ENCODE measurements around the gene CELF2.

CELF2 gene

DNA sequence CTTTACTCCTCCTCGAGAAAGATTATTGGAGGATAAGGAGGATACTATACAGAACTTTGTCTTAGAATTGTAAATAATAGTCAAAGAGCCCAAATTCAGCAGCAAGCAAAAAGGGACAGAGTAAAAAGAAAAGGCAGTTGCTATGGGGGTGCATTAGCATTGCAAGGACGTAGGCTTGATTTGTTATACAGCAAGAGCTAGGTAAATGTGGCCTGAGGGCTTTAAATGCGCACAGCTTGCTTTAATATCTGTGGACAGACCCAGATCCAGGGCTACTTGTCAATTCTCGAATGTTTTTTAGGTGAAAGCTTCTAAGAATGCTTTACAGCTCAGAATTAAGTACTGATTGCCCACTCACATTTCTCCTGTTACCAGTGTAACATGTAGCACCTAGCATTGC is 58.5 kb downstream of the CELF2 start:
- no peak for DNase-seq (ENCODE audit: low read depth)
- TF ChIP-seq, protein P1, sequence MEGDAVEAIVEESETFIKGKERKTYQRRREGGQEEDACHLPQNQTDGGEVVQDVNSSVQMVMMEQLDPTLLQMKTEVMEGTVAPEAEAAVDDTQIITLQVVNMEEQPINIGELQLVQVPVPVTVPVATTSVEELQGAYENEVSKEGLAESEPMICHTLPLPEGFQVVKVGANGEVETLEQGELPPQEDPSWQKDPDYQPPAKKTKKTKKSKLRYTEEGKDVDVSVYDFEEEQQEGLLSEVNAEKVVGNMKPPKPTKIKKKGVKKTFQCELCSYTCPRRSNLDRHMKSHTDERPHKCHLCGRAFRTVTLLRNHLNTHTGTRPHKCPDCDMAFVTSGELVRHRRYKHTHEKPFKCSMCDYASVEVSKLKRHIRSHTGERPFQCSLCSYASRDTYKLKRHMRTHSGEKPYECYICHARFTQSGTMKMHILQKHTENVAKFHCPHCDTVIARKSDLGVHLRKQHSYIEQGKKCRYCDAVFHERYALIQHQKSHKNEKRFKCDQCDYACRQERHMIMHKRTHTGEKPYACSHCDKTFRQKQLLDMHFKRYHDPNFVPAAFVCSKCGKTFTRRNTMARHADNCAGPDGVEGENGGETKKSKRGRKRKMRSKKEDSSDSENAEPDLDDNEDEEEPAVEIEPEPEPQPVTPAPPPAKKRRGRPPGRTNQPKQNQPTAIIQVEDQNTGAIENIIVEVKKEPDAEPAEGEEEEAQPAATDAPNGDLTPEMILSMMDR (conservative IDR thresholded peaks at IDR 0.05; ENCODE audit: control insufficient read depth, insufficient read depth, low read depth, low read length) = no peak
- H3K4me3 ChIP-seq (ENCODE audit: control insufficient read depth, low read depth, low read length) = no peak overlapping the region

DNA sequence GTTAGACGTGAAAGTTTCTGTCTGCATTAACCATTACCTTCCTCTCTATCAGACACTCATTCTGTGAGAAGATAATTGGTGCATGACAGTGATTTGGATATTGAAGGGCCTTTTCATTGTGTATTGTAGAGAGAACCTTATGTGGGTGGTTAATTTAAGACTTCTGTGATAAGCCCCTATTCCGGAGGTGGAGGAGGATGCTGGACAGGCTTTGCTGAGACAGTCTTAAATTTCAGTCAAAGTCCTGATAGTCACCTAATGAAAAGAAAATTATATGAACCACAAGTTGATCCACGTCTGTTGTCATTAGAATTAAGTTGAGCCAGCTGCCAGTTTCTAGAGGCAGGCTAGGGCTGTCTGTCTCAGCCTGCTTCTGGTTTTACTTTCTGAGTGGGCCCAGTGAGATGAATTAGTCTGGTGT is 62.9 kb downstream of the CELF2 start:
- no peak for DNase-seq (ENCODE audit: low read depth)
- TF ChIP-seq, protein P1 (conservative IDR thresholded peaks at IDR 0.05; ENCODE audit: control insufficient read depth, insufficient read depth, low read depth, low read length) = no peak
- H3K4me3 ChIP-seq (ENCODE audit: control insufficient read depth, low read depth, low read length) = no peak overlapping the region

DNA sequence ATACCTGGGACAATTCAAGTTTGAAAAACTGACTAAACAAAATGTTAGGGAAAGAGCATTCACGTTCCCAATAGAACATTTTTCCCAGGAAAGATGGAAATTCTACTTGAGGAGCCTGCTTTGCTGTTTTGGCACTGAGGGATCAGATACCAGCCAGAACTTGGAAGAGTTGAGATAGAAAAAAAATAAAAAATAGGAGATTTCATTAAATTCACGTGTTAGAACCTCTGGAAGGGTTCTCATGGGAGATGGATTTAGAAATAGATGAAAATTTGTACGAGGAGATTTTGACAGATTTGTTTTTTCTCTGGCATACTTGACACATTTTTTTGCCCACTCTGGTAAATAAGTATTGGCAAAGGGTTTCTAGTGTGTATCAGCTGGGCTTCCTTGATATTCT is 63.7 kb downstream of the CELF2 start:
- TF ChIP-seq, protein P1 (conservative IDR thresholded peaks at IDR 0.05; ENCODE audit: control insufficient read depth, insufficient read depth, low read depth, low read length) = no peak
- no peak overlapping the region for H3K4me3 ChIP-seq (ENCODE audit: control insufficient read depth, low read depth, low read length)
- no peak for DNase-seq (ENCODE audit: low read depth)

DNA sequence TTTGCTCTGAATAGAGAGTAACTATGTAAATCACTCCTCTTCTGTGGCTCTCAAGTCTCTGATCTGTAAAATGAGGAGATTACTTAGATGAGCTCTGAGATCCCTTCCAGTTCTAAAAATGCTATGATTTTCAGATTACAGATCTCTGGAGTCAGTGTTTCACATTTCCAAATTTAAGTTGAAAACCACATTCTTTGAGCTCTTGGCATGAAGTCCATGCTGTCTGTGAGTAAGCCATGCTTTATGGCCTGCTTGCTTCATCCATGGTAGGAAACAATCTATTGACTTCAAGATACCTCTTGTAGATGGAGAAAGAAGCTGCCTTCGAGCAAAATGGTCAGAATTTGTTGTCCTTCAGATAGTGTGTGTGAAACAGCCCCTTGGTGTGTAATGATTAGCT is 64.9 kb downstream of the CELF2 start:
- peak; percentile 31 for DNase-seq (ENCODE audit: low read depth)
- H3K4me3 ChIP-seq (ENCODE audit: control insufficient read depth, low read depth, low read length) = no peak overlapping the region
- TF ChIP-seq, protein P1 (conservative IDR thresholded peaks at IDR 0.05; ENCODE audit: control insufficient read depth, insufficient read depth, low read depth, low read length) = no peak

DNA sequence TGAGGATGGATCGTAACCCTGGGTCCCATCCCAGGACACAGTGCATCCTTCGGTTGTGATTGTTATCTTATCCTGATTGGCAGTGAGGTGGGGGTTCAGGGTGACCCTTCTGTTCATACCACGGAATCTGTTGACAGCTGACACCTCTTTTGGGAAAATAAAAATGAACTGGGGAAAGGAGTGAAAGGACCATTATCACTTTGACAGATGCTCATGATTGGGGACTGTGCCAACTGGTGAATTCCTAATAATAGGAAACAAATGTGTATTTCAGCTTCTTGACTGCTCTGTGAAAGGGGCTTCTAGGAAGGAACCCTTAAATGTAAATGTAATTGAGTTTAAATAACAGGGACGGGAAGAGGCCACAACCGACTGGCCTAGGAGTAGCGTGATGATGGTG is 65.4 kb downstream of the CELF2 start:
- no peak for DNase-seq (ENCODE audit: low read depth)
- no peak overlapping the region for H3K4me3 ChIP-seq (ENCODE audit: control insufficient read depth, low read depth, low read length)
- TF ChIP-seq, protein P1 (conservative IDR thresholded peaks at IDR 0.05; ENCODE audit: control insufficient read depth, insufficient read depth, low read depth, low read length) = no peak

DNA sequence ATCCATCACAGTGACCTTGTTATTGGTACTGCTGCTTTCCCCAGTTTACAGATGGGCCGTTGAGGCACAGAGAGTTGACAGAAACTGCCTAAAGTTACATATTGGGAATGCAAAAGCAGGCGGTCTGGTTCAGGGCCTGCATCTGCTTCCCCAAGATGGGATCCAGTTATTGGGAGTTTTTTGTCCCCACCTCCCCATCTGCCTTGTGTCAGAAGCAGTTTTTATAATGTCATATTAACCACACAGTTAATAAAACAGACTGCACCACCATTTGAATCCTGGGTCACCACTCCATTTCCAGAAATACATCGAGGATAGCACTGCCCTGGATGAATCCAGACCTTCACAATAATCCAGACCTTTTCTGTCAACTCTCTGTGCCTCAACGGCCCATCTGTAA is 67.9 kb downstream of the CELF2 start:
- TF ChIP-seq, protein P1 (conservative IDR thresholded peaks at IDR 0.05; ENCODE audit: control insufficient read depth, insufficient read depth, low read depth, low read length) = no peak
- no peak for DNase-seq (ENCODE audit: low read depth)

DNA sequence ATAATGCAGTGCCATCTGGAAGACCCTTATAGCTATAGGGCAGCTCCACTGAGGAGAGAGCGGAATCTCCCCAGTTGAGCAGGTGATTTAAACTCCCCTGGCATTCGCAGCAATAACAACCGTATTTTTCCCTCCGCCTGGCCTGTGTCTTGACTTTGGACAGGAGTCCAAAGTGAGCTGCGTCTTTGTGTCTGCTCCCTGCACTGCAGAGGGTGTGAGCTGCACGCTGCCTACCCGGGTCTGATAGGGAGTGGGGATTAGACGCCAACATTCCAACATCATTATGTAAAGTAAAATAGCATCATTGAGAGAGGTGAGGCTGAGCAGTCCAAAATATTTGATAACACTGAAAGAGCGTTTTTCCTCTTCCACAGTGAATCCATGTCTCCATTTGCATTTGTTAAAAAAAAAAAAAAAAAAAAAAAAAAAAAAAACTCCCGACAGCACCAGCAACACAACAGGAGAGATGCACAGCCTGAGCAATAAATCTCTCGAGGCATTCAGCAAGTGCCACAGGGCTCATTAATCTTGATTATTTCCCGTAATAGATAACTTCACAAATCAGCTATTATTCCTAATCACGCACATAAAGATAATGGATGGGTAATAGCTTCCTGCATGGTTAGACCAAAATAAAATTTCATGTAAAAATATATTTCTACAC is 68.6 kb downstream of the CELF2 start:
- no peak for DNase-seq (ENCODE audit: low read depth)
- TF ChIP-seq, protein P1 (conservative IDR thresholded peaks at IDR 0.05; ENCODE audit: control insufficient read depth, insufficient read depth, low read depth, low read length) = no peak
- no peak overlapping the region for H3K4me3 ChIP-seq (ENCODE audit: control insufficient read depth, low read depth, low read length)

More for the DNA sequence above, 67.9 kb downstream of the CELF2 start:
- H3K4me3 ChIP-seq (ENCODE audit: control insufficient read depth, low read depth, low read length) = no peak overlapping the region

All from fibroblast of mammary gland (primary cell).